Osteocyte (in vitro differentiated cells): ENCODE data around the gene PAX2. TPM values are rescaled to one million over a fixed set of nuclear protein-coding genes. Genes with fewer than 3 reads are reported as not detected.

ENCODE experiments used
- DNase-seq: peaks from one replicate; pipeline ENCODE4 v3.0.0; 2021; ENCODE audit warnings: mixed read lengths; ENCODE audit not compliant: unreplicated experiment; ENCODE audit errors: extremely low spot score
- H3K27ac Mint-ChIP-seq: one replicate; pipeline ENCODE4 v1.8.0; 2021; ENCODE audit warnings: mild to moderate bottlenecking, mixed read lengths; ENCODE audit not compliant: unreplicated experiment
- H3K27me3 Mint-ChIP-seq: one replicate; pipeline ENCODE4 v1.8.0; 2021; ENCODE audit warnings: mixed read lengths; ENCODE audit not compliant: unreplicated experiment
- H3K36me3 Mint-ChIP-seq: one replicate; pipeline ENCODE4 v1.8.0; 2021; ENCODE audit warnings: mixed read lengths; ENCODE audit not compliant: unreplicated experiment
- H3K4me1 Mint-ChIP-seq: one replicate; pipeline ENCODE4 v1.8.0; 2021; ENCODE audit warnings: mixed read lengths; ENCODE audit not compliant: unreplicated experiment
- H3K4me3 Mint-ChIP-seq: one replicate; pipeline ENCODE4 v1.8.0; 2021; ENCODE audit warnings: mild to moderate bottlenecking, moderate library complexity, mixed read lengths; ENCODE audit not compliant: unreplicated experiment
- H3K9me3 Mint-ChIP-seq: one replicate; pipeline ENCODE4 v1.8.0; 2021; ENCODE audit warnings: mixed read lengths; ENCODE audit not compliant: unreplicated experiment
- CTCF ChIP-seq: fragments of 200-600 bp; sonication (generic); IDR thresholded peaks from 2 replicates; pipeline ENCODE4 v1.5.0; 2021; ENCODE audit warnings: antibody characterized with exemption, mild to moderate bottlenecking, moderate library complexity
- total RNA-seq: library from RNA; stranded (reverse); gene quantifications from 2 replicates; pipeline ENCODE4 v1.2.1, GENCODE V29; 2021

The PAX2 gene
- total RNA-seq, 1 donor from 2014 or later, result 0.30 TPM

- H3K27me3 Mint-ChIP-seq, result peaks cover 84% of the 10 kb centered on the region
- DNase-seq, result no peak
- no peaks in the 10 kb centered on the region for H3K9me3 Mint-ChIP-seq
- H3K4me3 Mint-ChIP-seq, result no peak overlapping the region
- no peak overlapping the region for H3K27ac Mint-ChIP-seq
- H3K36me3 Mint-ChIP-seq, result no peaks in the 10 kb centered on the region
- TF ChIP-seq CTCF, result no peak
- H3K4me1 Mint-ChIP-seq, result no peaks in the 10 kb centered on the region
Measured at GRCh38 chr10:100800931-100801330, 55.5 kb downstream of the PAX2 start.

GRCh38 chr10:100802196-100802595 lies 56.8 kb downstream of the PAX2 start:
- Mint-ChIP-seq H3K36me3 (no peaks in the 10 kb centered on the region), H3K4me1 (no peaks in the 10 kb centered on the region), H3K4me3 (no peak overlapping the region), H3K9me3 (no peaks in the 10 kb centered on the region), H3K27me3 (peaks cover 83% of the 10 kb centered on the region), H3K27ac (no peak overlapping the region)
- no peak for DNase-seq
- TF ChIP-seq CTCF, result no peak

GRCh38 chr10:100802607-100803006 lies 57.2 kb downstream of the PAX2 start:
- TF ChIP-seq CTCF, result no peak
- H3K27me3 Mint-ChIP-seq, result peaks cover 82% of the 10 kb centered on the region
- DNase-seq, result no peak
- no peaks in the 10 kb centered on the region for H3K36me3 Mint-ChIP-seq
- no peak overlapping the region for H3K27ac Mint-ChIP-seq
- H3K9me3 Mint-ChIP-seq, result no peaks in the 10 kb centered on the region
- no peaks in the 10 kb centered on the region for H3K4me1 Mint-ChIP-seq
- no peak overlapping the region for H3K4me3 Mint-ChIP-seq

GRCh38 chr10:100803492-100803891 lies 58.1 kb downstream of the PAX2 start:
- no peaks in the 10 kb centered on the region for H3K36me3 Mint-ChIP-seq
- H3K27me3 Mint-ChIP-seq, result peaks cover 82% of the 10 kb centered on the region
- no peak overlapping the region for H3K4me3 Mint-ChIP-seq
- H3K27ac Mint-ChIP-seq, result no peak overlapping the region
- DNase-seq, result no peak
- no peaks in the 10 kb centered on the region for H3K4me1 Mint-ChIP-seq
- no peaks in the 10 kb centered on the region for H3K9me3 Mint-ChIP-seq
- TF ChIP-seq CTCF, result no peak

GRCh38 chr10:100803908-100804307 lies 58.5 kb downstream of the PAX2 start:
- no peak overlapping the region for H3K4me3 Mint-ChIP-seq
- no peak for DNase-seq
- H3K4me1 Mint-ChIP-seq, result no peaks in the 10 kb centered on the region
- no peaks in the 10 kb centered on the region for H3K9me3 Mint-ChIP-seq
- H3K27ac Mint-ChIP-seq, result no peak overlapping the region
- H3K36me3 Mint-ChIP-seq, result no peaks in the 10 kb centered on the region
- peaks cover 77% of the 10 kb centered on the region for H3K27me3 Mint-ChIP-seq
- TF ChIP-seq CTCF, result no peak
